GM12878 (cell line): ENCODE results near the gene NGF. TPM values are rescaled to one million over a fixed set of nuclear protein-coding genes. Genes with fewer than 3 reads are reported as not detected.

ENCODE experiments used
- ATAC-seq: fragments of 200-7000 bp; cut with Tn5 transposase; 3 replicates; pipeline ENCODE4 v1.9.1; 2020; ENCODE audit warnings: mild to moderate bottlenecking, moderate library complexity
- BruUV-seq: library from RNA; stranded (reverse); fragments of 400-500 nt; replicated peaks from 2 replicates; lab custom pipeline; 2021; lab: Mats Ljungman, UMichigan
- CTCF ChIA-PET: fragments of 300-600 bp; sonication (Branson Sonifier 250); formaldehyde crosslinking; extraction: SDS; loops from one replicate; lab custom pipeline; 2021; ENCODE audit warnings: inconsistent platforms; lab: Yijun Ruan, JAX
- POLR2A ChIA-PET: fragments of 350-600 bp; formaldehyde crosslinking; extraction: SDS; loops from one replicate; lab custom pipeline; 2021; ENCODE audit warnings: inconsistent platforms; lab: Charles Lee
- RAD21 ChIA-PET: fragments of 300-600 bp; sonication (Branson Sonifier 250); formaldehyde crosslinking; loops from one replicate; lab custom pipeline; 2023; ENCODE audit warnings: antibody characterized with exemption; ENCODE audit not compliant: unreplicated experiment; lab: Charles Lee
- SMC1A ChIA-PET: fragments of 300-600 bp; sonication (Branson Sonifier 250); formaldehyde crosslinking; loops from one replicate; lab custom pipeline; 2023; ENCODE audit not compliant: unreplicated experiment, uncharacterized antibody; lab: Charles Lee
- DNase-seq: peaks from one replicate; pipeline ENCODE4 v3.0.0-alpha.2; 2011; ENCODE audit warnings: low read depth, low spot score
- FAIRE-seq: peaks from 3 replicates; lab custom pipeline; 2011; peaks lifted over from hg19 to GRCh38; lab: Jason Lieb, UNC
- H2AFZ ChIP-seq: 2 replicates; pipeline ENCODE4 v1.6.0; 2011; ENCODE audit warnings: low read depth, low read length, control low read depth; ENCODE audit not compliant: control insufficient read depth
- H3K27ac ChIP-seq: 2 replicates; pipeline ENCODE4 v1.5.1; 2011; ENCODE audit warnings: control low read depth; ENCODE audit not compliant: control insufficient read depth, insufficient read depth
- H3K27me3 ChIP-seq, 2 experiments: replicated peaks in 1 of 2; 2 replicates each; pipeline versions ENCODE4 v1.6.0 to v1.6.1; 2011; ENCODE audit warnings: low read length in 1 of 2; ENCODE audit not compliant: control insufficient read depth in 2 of 2, insufficient read depth in 2 of 2
- H3K36me3 ChIP-seq, 2 experiments: 2 replicates each; pipeline ENCODE4 v1.5.1; 2011; ENCODE audit warnings: low read length in 1 of 2; ENCODE audit not compliant: control insufficient read depth in 2 of 2, insufficient read depth in 2 of 2
- H3K4me1 ChIP-seq: 2 replicates; pipeline ENCODE4 v1.6.1; 2011; ENCODE audit warnings: mild to moderate bottlenecking, low read length, moderate library complexity, mixed read lengths; ENCODE audit not compliant: control insufficient read depth, insufficient read depth
- H3K4me2 ChIP-seq: 2 replicates; pipeline ENCODE4 v1.6.0; 2011; ENCODE audit warnings: control low read depth; ENCODE audit not compliant: control insufficient read depth, insufficient read depth
- H3K4me3 ChIP-seq: fragments of 200-600 bp; sonication (generic); 2 replicates; pipeline ENCODE4 v1.5.1; 2016
- H3K79me2 ChIP-seq: 2 replicates; pipeline ENCODE4 v1.6.0; 2011; ENCODE audit warnings: low read length; ENCODE audit not compliant: control insufficient read depth, insufficient read depth
- H3K9ac ChIP-seq: 2 replicates; pipeline ENCODE4 v1.8.0; 2011; ENCODE audit warnings: low read length, control low read depth, mixed read lengths; ENCODE audit not compliant: control insufficient read depth, insufficient read depth
- H3K9me3 ChIP-seq: replicated peaks from 3 replicates; pipeline ENCODE4 v1.5.1; 2011; ENCODE audit warnings: mild to moderate bottlenecking, low read length; ENCODE audit not compliant: control insufficient read depth, insufficient read depth
- H4K20me1 ChIP-seq: 2 replicates; pipeline ENCODE4 v1.6.0; 2011; ENCODE audit not compliant: control insufficient read depth, insufficient read depth
- GABPA ChIP-seq: IDR thresholded peaks from 2 replicates; pipeline ENCODE4 v1.6.1; 2014; ENCODE audit warnings: antibody characterized with exemption, low read depth, mild to moderate bottlenecking, inconsistent platforms
- IRF4 ChIP-seq: IDR thresholded peaks from 2 replicates; pipeline ENCODE4 v1.6.1; 2011; ENCODE audit warnings: low read depth, low read length
- STAT3 ChIP-seq: IDR thresholded peaks from 2 replicates; pipeline ENCODE4 v1.6.1; 2011; ENCODE audit warnings: low read depth, low read length, improper control_type of control experiment
- WGBS: methylation state at CpG from one replicate; pipeline ENCODE4 v1.1.6; 2016; ENCODE audit warnings: low lambda C conversion rate; ENCODE audit not compliant: insufficient replicate concordance, insufficient coverage; ENCODE audit errors: missing lambda C conversion rate; 5-methylcytosine and 5-hydroxymethylcytosine counted together
- in situ Hi-C: fragments of 300-500 bp; cut with MboI; formaldehyde crosslinking; loops from 9 replicates; pipeline ENCODE4 v1.14.3; 2018; ENCODE audit warnings: mixed read lengths
- intact Hi-C: fragments of 100-400 bp; cut with micrococcal nuclease; formaldehyde crosslinking; loops from one replicate; pipeline ENCODE4 v1.14.2; 2022; ENCODE audit not compliant: unreplicated experiment
- polyA plus RNA-seq, 11 experiments: library from polyadenylated mRNA; depleted of rRNA in 4 of 11; unstranded in 6 of 11; stranded (reverse) in 5 of 11; fragments of >200 nt; fragmentation: Nextera tagmentation in 4 of 11; fragmentation: Illumina TruSeq in 1 of 11; extraction: Ambion mirVana in 4 of 11; extraction: Trizol in 1 of 11; gene quantifications; 1 replicate in 1 of 11; 2 replicates in 10 of 11; pipeline versions ENCODE4 v1.2.1 to v1.2.3, GENCODE V29; 2011 to 2016; ENCODE audit warnings: inconsistent platforms in 2 of 11, missing spikeins in 2 of 11, low read depth in 1 of 11
- total RNA-seq, 4 experiments: library from RNA; depleted of rRNA in 3 of 4; stranded (reverse); fragments of >200 nt in 3 of 4; fragmentation: Illumina TruSeq in 1 of 4; extraction: Trizol in 1 of 4; gene quantifications; 2 replicates each; pipeline versions ENCODE4 v1.2.1 to v1.2.3, GENCODE V29; 2013 to 2021
- TF ChIP-seq, protein P1 (sequence below): IDR thresholded peaks from 2 replicates; pipeline ENCODE4 v1.6.1; 2011; ENCODE audit warnings: low read depth, low read length, improper control_type of control experiment, borderline replicate concordance
- TF ChIP-seq, protein P2 (sequence below): IDR thresholded peaks from 2 replicates; pipeline ENCODE4 v1.6.1; 2011; ENCODE audit warnings: borderline replicate concordance, low read depth, mild to moderate bottlenecking, moderate library complexity, mixed read lengths, low read length; ENCODE audit not compliant: insufficient read depth; ENCODE audit errors: extremely low read length
- TF ChIP-seq, protein P3 (sequence below): fragments of 450-650 bp; IDR thresholded peaks from 2 replicates; pipeline ENCODE4 v1.6.1; 2016; ENCODE audit warnings: mild to moderate bottlenecking
- TF ChIP-seq, protein P4 (sequence below): fragments of 450-650 bp; IDR thresholded peaks from 2 replicates; pipeline ENCODE4 v1.6.1; 2016; ENCODE audit warnings: mild to moderate bottlenecking, moderate library complexity, borderline replicate concordance

Gene NGF
- total and polyA plus RNA-seq, 10 of the 15 experiments (the other 5 are each of a cell fraction or from before 2014, with no cell fraction given), result not detected

DNA sequence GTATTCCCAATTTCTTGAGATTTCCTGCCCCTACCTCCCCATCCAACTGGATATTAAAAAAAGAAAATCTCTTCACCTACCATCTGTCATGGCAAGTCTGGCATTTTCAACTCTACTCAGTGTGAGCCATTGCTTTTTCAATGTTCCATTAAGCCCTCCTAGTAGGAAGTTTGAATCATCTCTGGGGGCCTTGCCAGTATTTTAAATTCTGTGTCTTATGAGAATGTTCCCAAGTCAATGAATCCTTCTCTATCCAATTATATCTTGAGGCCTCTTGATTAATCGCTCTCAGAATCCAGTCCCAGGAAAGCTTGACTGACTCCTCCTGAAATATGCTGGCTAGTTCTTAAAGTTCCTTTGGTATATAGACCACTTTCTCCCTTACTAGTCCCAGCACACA is 91.5 kb downstream of the NGF start:
- in situ Hi-C loops (no loop called here), intact Hi-C loops (no loop called here)
- Histone ChIP-seq H3K4me3 (no peak overlapping the region), H3K36me3 (no peaks in the 10 kb centered on the region), H3K27ac (no peak overlapping the region), H3K9me3 (no peaks in the 10 kb centered on the region), H3K79me2 (no peaks in the 10 kb centered on the region), H3K9ac (no peak overlapping the region), H2AFZ (no peak overlapping the region), H3K27me3 (no peaks in the 10 kb centered on the region), H3K4me1 (no peaks in the 10 kb centered on the region), H4K20me1 (no peaks in the 10 kb centered on the region), H3K4me2 (no peak overlapping the region)
- ATAC-seq (no peak), DNase-seq (no peak), FAIRE-seq (no peak)
- CTCF ChIA-PET, result interaction anchor here (0.7 kb wide), 1 partner anchor 29 kb away, joined by 3 read pairs; no protein-coding TSS in a partner anchor
- no TSS peak for BruUV-seq
- no peak for TF ChIP-seq IRF4
- TF ChIP-seq, protein P1, sequence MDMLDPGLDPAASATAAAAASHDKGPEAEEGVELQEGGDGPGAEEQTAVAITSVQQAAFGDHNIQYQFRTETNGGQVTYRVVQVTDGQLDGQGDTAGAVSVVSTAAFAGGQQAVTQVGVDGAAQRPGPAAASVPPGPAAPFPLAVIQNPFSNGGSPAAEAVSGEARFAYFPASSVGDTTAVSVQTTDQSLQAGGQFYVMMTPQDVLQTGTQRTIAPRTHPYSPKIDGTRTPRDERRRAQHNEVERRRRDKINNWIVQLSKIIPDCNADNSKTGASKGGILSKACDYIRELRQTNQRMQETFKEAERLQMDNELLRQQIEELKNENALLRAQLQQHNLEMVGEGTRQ, result no peak
- TF ChIP-seq, protein P2, sequence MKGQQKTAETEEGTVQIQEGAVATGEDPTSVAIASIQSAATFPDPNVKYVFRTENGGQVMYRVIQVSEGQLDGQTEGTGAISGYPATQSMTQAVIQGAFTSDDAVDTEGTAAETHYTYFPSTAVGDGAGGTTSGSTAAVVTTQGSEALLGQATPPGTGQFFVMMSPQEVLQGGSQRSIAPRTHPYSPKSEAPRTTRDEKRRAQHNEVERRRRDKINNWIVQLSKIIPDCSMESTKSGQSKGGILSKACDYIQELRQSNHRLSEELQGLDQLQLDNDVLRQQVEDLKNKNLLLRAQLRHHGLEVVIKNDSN, result no peak
- RAD21 ChIA-PET, result no interaction called here
- POLR2A ChIA-PET, result no interaction called here
- SMC1A ChIA-PET, result interaction anchor here (0.6 kb wide), 1 partner anchor 460 kb away, joined by 3 read pairs; no protein-coding TSS in a partner anchor
- WGBS, result 89% methylated on average over 1 of the region's 1 CpG

DNA sequence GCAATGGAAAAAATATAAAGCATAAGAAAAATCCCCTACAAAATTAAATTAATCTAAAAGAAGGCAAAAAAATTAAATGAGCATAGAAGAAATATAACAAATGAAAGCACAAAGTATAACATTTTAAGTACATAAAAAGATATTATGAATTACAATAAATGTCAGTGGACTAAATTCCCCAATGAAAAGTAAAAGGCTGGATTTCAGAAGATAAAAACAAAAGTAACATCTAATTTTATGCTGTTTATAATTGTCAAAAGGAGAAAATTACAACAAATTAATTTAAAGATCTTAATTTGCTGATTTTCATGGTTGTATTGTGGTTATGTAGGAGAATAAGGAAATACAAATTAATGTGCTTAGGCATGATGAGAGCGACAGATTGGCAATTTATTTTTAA is 92.8 kb downstream of the NGF start:
- in situ Hi-C loops, result no loop called here
- H3K36me3 ChIP-seq, result no peaks in the 10 kb centered on the region
- H4K20me1 ChIP-seq, result no peaks in the 10 kb centered on the region
- FAIRE-seq, result no peak
- no peaks in the 10 kb centered on the region for H3K4me1 ChIP-seq
- ChIA-PET POLR2A (no interaction called here), CTCF (no interaction called here), RAD21 (no interaction called here), SMC1A (no interaction called here)
- BruUV-seq, result no TSS peak
- H3K9me3 ChIP-seq, result no peaks in the 10 kb centered on the region
- 0% methylated on average over 1 of the region's 1 CpG for WGBS
- ATAC-seq, result no peak
- intact Hi-C loops, result no loop called here
- H3K27ac ChIP-seq, result no peak overlapping the region
- H3K27me3 ChIP-seq, result no peaks in the 10 kb centered on the region
- no peak overlapping the region for H3K4me3 ChIP-seq
- no peak overlapping the region for H3K4me2 ChIP-seq
- DNase-seq, result no peak
- no peaks in the 10 kb centered on the region for H3K79me2 ChIP-seq
- no peak overlapping the region for H2AFZ ChIP-seq
- H3K9ac ChIP-seq, result no peak overlapping the region
- TF ChIP-seq, protein P3, sequence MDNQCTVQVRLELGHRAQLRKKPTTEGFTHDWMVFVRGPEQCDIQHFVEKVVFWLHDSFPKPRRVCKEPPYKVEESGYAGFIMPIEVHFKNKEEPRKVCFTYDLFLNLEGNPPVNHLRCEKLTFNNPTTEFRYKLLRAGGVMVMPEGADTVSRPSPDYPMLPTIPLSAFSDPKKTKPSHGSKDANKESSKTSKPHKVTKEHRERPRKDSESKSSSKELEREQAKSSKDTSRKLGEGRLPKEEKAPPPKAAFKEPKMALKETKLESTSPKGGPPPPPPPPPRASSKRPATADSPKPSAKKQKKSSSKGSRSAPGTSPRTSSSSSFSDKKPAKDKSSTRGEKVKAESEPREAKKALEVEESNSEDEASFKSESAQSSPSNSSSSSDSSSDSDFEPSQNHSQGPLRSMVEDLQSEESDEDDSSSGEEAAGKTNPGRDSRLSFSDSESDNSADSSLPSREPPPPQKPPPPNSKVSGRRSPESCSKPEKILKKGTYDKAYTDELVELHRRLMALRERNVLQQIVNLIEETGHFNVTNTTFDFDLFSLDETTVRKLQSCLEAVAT, result no peak
- TF ChIP-seq, protein P1, result no peak
- TF ChIP-seq, protein P4, sequence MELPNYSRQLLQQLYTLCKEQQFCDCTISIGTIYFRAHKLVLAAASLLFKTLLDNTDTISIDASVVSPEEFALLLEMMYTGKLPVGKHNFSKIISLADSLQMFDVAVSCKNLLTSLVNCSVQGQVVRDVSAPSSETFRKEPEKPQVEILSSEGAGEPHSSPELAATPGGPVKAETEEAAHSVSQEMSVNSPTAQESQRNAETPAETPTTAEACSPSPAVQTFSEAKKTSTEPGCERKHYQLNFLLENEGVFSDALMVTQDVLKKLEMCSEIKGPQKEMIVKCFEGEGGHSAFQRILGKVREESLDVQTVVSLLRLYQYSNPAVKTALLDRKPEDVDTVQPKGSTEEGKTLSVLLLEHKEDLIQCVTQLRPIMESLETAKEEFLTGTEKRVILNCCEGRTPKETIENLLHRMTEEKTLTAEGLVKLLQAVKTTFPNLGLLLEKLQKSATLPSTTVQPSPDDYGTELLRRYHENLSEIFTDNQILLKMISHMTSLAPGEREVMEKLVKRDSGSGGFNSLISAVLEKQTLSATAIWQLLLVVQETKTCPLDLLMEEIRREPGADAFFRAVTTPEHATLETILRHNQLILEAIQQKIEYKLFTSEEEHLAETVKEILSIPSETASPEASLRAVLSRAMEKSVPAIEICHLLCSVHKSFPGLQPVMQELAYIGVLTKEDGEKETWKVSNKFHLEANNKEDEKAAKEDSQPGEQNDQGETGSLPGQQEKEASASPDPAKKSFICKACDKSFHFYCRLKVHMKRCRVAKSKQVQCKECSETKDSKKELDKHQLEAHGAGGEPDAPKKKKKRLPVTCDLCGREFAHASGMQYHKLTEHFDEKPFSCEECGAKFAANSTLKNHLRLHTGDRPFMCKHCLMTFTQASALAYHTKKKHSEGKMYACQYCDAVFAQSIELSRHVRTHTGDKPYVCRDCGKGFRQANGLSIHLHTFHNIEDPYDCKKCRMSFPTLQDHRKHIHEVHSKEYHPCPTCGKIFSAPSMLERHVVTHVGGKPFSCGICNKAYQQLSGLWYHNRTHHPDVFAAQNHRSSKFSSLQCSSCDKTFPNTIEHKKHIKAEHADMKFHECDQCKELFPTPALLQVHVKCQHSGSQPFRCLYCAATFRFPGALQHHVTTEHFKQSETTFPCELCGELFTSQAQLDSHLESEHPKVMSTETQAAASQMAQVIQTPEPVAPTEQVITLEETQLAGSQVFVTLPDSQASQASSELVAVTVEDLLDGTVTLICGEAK, result no peak
- TF ChIP-seq STAT3 (no peak), GABPA (no peak)
